Stimulated activated CD4-positive, alpha-beta T cell treated with anti-CD3 and anti-CD28 coated beads, Interleukin-12 subunit alpha, Interleukin-12 subunit beta, amount 100 ng/mL, for 24 hours (primary cell): ENCODE measurements around the gene LSP1.
"Not testable (repeated sequence)": the region's sequence is repeated elsewhere in the genome, so short reads cannot be mapped to it uniquely, and the experiment has no call there.

Source experiments
- DNase-seq, 2 experiments: peaks; one replicate each; pipeline ENCODE4 v3.0.0-alpha.2; 2020; ENCODE audit warnings: low read depth in 2 of 2

Gene LSP1

GRCh38 chr11:1852877-1853276 is at the start of gene LSP1:
TSS of gene LSP1 (plus strand) at chr11:1853084. CDS start at chr11:1853145, 61 bp downstream.
- peak; percentile 49 to 77 for DNase-seq

- no peak for DNase-seq
These were observed 49.6 kb upstream of the LSP1 start for GRCh38 chr11:1803246-1803645.

- DNase-seq = not testable (repeated sequence)
These were observed 48.9 kb upstream of the LSP1 start for GRCh38 chr11:1803835-1804519.

GRCh38 chr11:1805525-1805924 is 47.4 kb upstream of the LSP1 start:
- DNase-seq = no peak

GRCh38 chr11:1807264-1807995 is 45.5 kb upstream of the LSP1 start:
- DNase-seq = no peak

- no peak for DNase-seq
These were observed 42.1 kb upstream of the LSP1 start for GRCh38 chr11:1810761-1811160.

- no peak for DNase-seq
These were observed 40.6 kb upstream of the LSP1 start for GRCh38 chr11:1812274-1812673.

GRCh38 chr11:1812801-1813200 is 40.1 kb upstream of the LSP1 start:
- no peak for DNase-seq

GRCh38 chr11:1813356-1813755 is 39.5 kb upstream of the LSP1 start:
- DNase-seq = not testable (repeated sequence)

- DNase-seq = no peak
These were observed 38.2 kb upstream of the LSP1 start for GRCh38 chr11:1814691-1815090.

- no peak for DNase-seq
These were observed 37.6 kb upstream of the LSP1 start for GRCh38 chr11:1815311-1815710.

- DNase-seq = no peak
These were observed 37.1 kb upstream of the LSP1 start for GRCh38 chr11:1815751-1816150.

- no peak for DNase-seq
These were observed 35.9 kb upstream of the LSP1 start for GRCh38 chr11:1817000-1817399.

GRCh38 chr11:1817511-1817910 is 35.4 kb upstream of the LSP1 start:
- no peak for DNase-seq

GRCh38 chr11:1819074-1819473 is 33.8 kb upstream of the LSP1 start:
- no peak for DNase-seq

GRCh38 chr11:1820463-1821325 is 32.2 kb upstream of the LSP1 start:
- DNase-seq = no peak

GRCh38 chr11:1821562-1821961 is 31.3 kb upstream of the LSP1 start:
- no peak for DNase-seq

- no peak for DNase-seq
These were observed 30.1 kb upstream of the LSP1 start for GRCh38 chr11:1822648-1823375.

GRCh38 chr11:1823376-1824220 is 29.3 kb upstream of the LSP1 start:
- no peak for DNase-seq

- no peak for DNase-seq
These were observed 28.5 kb upstream of the LSP1 start for GRCh38 chr11:1824221-1825038.
